Skeletal muscle satellite cell (primary cell): ENCODE results near the gene KRT34. TPM values are rescaled to one million over a fixed set of nuclear protein-coding genes. Genes with fewer than 3 reads are reported as not detected.
A peak's percentile ranks its signal among the peaks of the same experiment; 100 is the strongest.
"Not testable (repeated sequence)": the region's sequence is repeated elsewhere in the genome, so short reads cannot be mapped to it uniquely, and the experiment has no call there.

Source experiments
- H3K27me3 ChIP-seq: 2 replicates; pipeline ENCODE4 v1.7.0; 2013; ENCODE audit warnings: low read length; ENCODE audit not compliant: control insufficient read depth, insufficient read depth
- H3K36me3 ChIP-seq: 2 replicates; pipeline ENCODE4 v1.7.0; 2013; ENCODE audit warnings: mild to moderate bottlenecking, control low read depth, low read length; ENCODE audit not compliant: insufficient read depth
- H3K4me1 ChIP-seq: 2 replicates; pipeline ENCODE4 v1.7.0; 2013; ENCODE audit warnings: low read length; ENCODE audit not compliant: control insufficient read depth, insufficient read depth
- H3K4me2 ChIP-seq: 2 replicates; pipeline ENCODE4 v1.7.0; 2013; ENCODE audit warnings: mild to moderate bottlenecking, low read length
- H3K4me3 ChIP-seq: 2 replicates; pipeline ENCODE4 v1.7.0; 2013; ENCODE audit warnings: low read length
- H3K9ac ChIP-seq: 2 replicates; pipeline ENCODE4 v1.7.0; 2013; ENCODE audit warnings: mild to moderate bottlenecking, low read depth, low read length, moderate library complexity
- H3K9me3 ChIP-seq: replicated peaks from 2 replicates; pipeline ENCODE4 v1.7.0; 2013; ENCODE audit warnings: mild to moderate bottlenecking, control low read depth, low read length
- total RNA-seq: library from RNA; depleted of rRNA; stranded (reverse); fragments of >200 nt; gene quantifications from 2 replicates; pipeline ENCODE4 v1.2.3, GENCODE V29; 2012; rRNA removed

The KRT34 gene
- 2.2 and 2.8 TPM in 2 replicates for total RNA-seq

DNA sequence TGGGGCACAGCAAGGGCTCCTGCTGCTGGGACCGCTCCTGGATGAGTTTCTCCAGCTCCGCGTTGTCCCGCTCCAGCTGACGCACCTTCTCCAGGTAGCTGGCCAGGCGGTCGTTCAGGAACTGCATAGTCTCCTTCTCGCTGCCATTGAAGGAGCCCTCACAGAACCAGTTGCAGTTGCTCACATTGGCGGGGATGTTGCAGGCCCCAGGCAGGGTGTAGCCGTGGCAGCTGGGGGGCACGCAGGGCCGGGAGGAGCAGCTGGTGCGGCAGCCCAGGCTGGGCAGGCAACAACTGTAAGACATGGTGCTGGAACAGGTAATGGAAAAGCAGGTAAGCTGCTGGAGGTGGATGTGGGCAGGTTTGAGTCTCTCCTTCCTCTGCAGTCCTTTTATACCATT lies at the start of gene KRT34:
KRT34 (minus strand) TSS at position 364 of the 400 bp plus-strand sequence; CDS start at position 304, 60 bp downstream.
- H3K27me3 ChIP-seq, H3K9me3 ChIP-seq, H3K36me3 ChIP-seq, H3K4me3 ChIP-seq: not testable (repeated sequence)
- Histone ChIP-seq H3K4me2 (peak within 1 kb of the TSS; percentile 5), H3K9ac (peak within 1 kb of the TSS; percentile 25), H3K4me1 (peaks cover 49% of the 10 kb centered on the region)

GRCh38 chr17:41430376-41430775 lies 48.3 kb upstream of the KRT34 start:
- peaks cover 11% of the 10 kb centered on the region for H3K27me3 ChIP-seq
- not testable (repeated sequence) for H3K4me1 ChIP-seq, H3K4me2 ChIP-seq, H3K9me3 ChIP-seq, H3K36me3 ChIP-seq, H3K9ac ChIP-seq, H3K4me3 ChIP-seq

GRCh38 chr17:41429667-41430066 lies 47.6 kb upstream of the KRT34 start:
- H3K27me3 ChIP-seq: peaks cover 11% of the 10 kb centered on the region
- no peak overlapping the region for H3K4me3 ChIP-seq
- no peak overlapping the region for H3K9ac ChIP-seq
- H3K36me3 ChIP-seq: no peaks in the 10 kb centered on the region
- no peaks in the 10 kb centered on the region for H3K4me1 ChIP-seq
- H3K4me2 ChIP-seq: no peak overlapping the region
- no peaks in the 10 kb centered on the region for H3K9me3 ChIP-seq

DNA sequence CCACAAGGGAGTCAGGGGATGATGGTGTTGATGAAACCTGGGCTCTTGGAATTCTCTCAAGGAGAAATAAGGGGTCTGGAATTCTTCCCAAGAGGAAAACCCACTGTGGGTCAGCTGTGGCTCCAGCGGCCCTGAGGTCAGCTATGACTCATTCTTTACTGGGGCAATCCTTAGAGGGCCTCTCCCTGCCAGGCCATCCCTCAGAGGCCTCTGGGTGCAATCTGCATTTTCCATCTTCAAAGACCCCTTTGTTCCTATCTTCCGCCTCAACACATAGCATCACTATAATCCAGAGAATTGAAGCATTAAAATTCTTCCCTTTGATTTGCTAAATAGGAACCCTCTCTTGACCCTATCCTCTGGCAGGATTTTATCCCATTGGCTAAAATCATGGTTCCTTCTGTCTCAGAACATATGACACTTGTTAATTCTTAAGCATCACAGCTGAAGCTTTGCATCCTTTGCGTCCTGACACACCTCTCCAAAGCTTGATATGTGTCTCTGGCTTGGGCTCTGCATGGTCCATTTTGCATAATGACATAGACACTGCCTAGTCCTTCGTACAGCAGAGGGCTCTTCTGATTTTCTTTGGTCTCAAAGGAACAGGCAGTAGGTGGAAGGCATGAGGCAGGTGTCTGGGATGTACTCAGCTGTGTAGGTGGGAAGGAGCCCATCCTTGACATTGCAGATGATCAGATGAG lies 46.6 kb upstream of the KRT34 start:
- no peaks in the 10 kb centered on the region for H3K9me3 ChIP-seq
- H3K9ac ChIP-seq: no peak overlapping the region
- H3K4me1 ChIP-seq: no peaks in the 10 kb centered on the region
- no peak overlapping the region for H3K4me2 ChIP-seq
- H3K36me3 ChIP-seq: no peaks in the 10 kb centered on the region
- H3K27me3 ChIP-seq: peaks cover 3% of the 10 kb centered on the region
- no peak overlapping the region for H3K4me3 ChIP-seq

DNA sequence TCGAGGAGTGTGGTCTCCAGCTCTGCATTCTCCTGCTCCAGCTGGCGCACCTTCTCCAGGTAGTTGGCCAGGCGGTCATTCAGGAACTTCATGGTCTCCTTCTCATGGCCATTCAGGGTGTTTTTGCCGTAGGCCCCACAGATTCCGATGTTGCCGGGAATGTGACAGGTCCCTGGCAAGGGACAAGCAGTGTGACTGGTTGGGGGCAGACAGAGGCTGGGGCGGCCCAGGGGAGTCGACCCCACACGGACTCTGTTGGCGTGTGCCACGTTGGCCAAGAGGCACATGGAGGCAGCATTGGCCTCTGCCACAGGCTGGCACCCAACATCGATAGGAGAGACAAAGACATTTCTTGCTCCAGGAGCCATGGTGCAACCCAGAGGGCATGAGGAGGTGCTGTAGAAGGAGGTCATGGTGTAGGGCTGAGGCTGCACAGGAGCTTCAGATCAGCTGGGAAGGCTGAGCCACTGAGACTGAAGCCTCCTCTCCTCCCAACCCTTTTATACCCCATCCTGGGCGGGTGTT lies 42.1 kb upstream of the KRT34 start, which contains the start of gene KRT37:
KRT37 (minus strand) TSS at position 475 of the 525 bp plus-strand sequence; CDS start at position 413, 62 bp downstream.
- H3K9me3 ChIP-seq: no peaks in the 10 kb centered on the region
- H3K9ac ChIP-seq: no peak within 1 kb of the TSS

GRCh38 chr17:41422586-41422985 lies 40.5 kb upstream of the KRT34 start:
- H3K27me3 ChIP-seq, H3K4me2 ChIP-seq, H3K36me3 ChIP-seq, H3K9me3 ChIP-seq, H3K9ac ChIP-seq, H3K4me3 ChIP-seq: not testable (repeated sequence)
- peaks cover 23% of the 10 kb centered on the region for H3K4me1 ChIP-seq

More for the DNA sequence above, 42.1 kb upstream of the KRT34 start, which contains the start of gene KRT37:
- Histone ChIP-seq H3K4me2 (no peak within 1 kb of the TSS), H3K36me3 (no peaks in the 10 kb centered on the region), H3K4me1 (peaks cover 20% of the 10 kb centered on the region), H3K27me3 (no peaks in the 10 kb centered on the region), H3K4me3 (no peak within 1 kb of the TSS)

DNA sequence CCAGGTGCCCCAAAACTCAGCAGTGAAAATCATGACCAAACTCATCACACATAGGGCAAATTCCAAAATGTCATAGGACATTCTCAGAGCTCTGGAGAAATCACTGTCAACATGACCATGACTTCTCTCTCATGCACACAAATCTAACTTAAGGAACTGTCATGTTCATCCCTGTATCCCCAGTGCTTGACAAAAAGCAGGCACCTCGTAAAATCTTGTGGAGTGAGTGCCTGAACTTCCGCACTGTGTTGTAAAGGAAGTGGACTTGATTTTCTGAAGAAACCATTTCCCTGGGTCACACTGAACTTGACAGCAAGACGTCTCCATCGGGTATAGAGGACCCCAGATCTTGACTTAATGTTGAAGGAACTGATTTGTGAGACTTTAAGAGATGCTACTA lies 39.5 kb upstream of the KRT34 start:
- no peaks in the 10 kb centered on the region for H3K27me3 ChIP-seq
- H3K36me3 ChIP-seq: no peaks in the 10 kb centered on the region
- H3K4me3 ChIP-seq: no peak overlapping the region
- peaks cover 29% of the 10 kb centered on the region for H3K4me1 ChIP-seq
- H3K9ac ChIP-seq: no peak overlapping the region
- H3K4me2 ChIP-seq: no peak overlapping the region
- H3K9me3 ChIP-seq: no peaks in the 10 kb centered on the region

- Histone ChIP-seq H3K27me3 (no peaks in the 10 kb centered on the region), H3K4me3 (no peak overlapping the region), H3K9ac (no peak overlapping the region)
Measured at GRCh38 chr17:41421116-41421515, 39.0 kb upstream of the KRT34 start.

GRCh38 chr17:41420134-41420533 lies 38.0 kb upstream of the KRT34 start:
- Histone ChIP-seq H3K9ac (no peak overlapping the region), H3K4me3 (no peak overlapping the region), H3K36me3 (no peaks in the 10 kb centered on the region), H3K4me1 (peaks cover 43% of the 10 kb centered on the region), H3K9me3 (no peaks in the 10 kb centered on the region), H3K4me2 (no peak overlapping the region), H3K27me3 (no peaks in the 10 kb centered on the region)

More at GRCh38 chr17:41421116-41421515, 39.0 kb upstream of the KRT34 start:
- no peaks in the 10 kb centered on the region for H3K36me3 ChIP-seq
- peaks cover 34% of the 10 kb centered on the region for H3K4me1 ChIP-seq
- no peak overlapping the region for H3K4me2 ChIP-seq
- no peaks in the 10 kb centered on the region for H3K9me3 ChIP-seq

DNA sequence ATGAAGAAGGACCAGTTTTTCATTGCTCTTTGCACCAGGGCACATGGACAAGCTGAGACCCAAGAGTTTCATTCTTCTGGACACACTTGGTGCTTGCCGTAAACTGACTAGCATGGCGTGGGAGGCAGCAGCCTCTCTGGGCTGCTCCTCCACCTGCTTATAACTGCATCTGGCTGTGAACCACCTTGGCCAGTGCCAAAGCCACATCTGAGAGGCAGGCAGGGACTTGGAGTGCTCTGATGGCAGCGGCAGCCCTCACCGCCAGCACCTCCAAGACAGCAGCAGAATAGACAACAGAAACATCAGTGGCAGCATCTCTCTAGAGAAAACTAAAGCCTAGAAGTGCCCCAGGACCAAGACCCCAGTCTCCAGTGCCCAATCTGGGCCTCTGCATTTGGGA lies 37.6 kb upstream of the KRT34 start:
- H3K9ac ChIP-seq: no peak overlapping the region
- no peak overlapping the region for H3K4me3 ChIP-seq
- H3K36me3 ChIP-seq: no peaks in the 10 kb centered on the region
- no peak overlapping the region for H3K4me2 ChIP-seq
- no peaks in the 10 kb centered on the region for H3K9me3 ChIP-seq
- H3K4me1 ChIP-seq: peaks cover 43% of the 10 kb centered on the region
- no peaks in the 10 kb centered on the region for H3K27me3 ChIP-seq

GRCh38 chr17:41418116-41418860 lies 36.2 kb upstream of the KRT34 start:
- no peaks in the 10 kb centered on the region for H3K27me3 ChIP-seq
- H3K36me3 ChIP-seq: no peaks in the 10 kb centered on the region
- H3K9ac ChIP-seq: no peak overlapping the region
- no peaks in the 10 kb centered on the region for H3K9me3 ChIP-seq
- H3K4me1 ChIP-seq: peaks cover 43% of the 10 kb centered on the region
- H3K4me3 ChIP-seq: no peak overlapping the region
- no peak overlapping the region for H3K4me2 ChIP-seq
